K562 treated with DMSO at 1 percent for 48 hours (cell line): ENCODE results near the gene CA9. TPM values are rescaled to one million over a fixed set of nuclear protein-coding genes. Genes with fewer than 3 reads are reported as not detected.

Experiments used
- total RNA-seq: library from RNA; unstranded; fragments of 300-600 nt; gene quantifications from 2 replicates; pipeline ENCODE4 v1.2.3, GENCODE V29; 2022; ENCODE audit warnings: low replicate concordance; ENCODE audit errors: extremely low read depth

The CA9 gene
- not detected in 2 replicates for total RNA-seq

GRCh38 chr9:35673132-35674024 is at the start of gene CA9:
TSS of gene CA9 (plus strand) at chr9:35673928. CDS start at chr9:35673960, 32 bp downstream.

GRCh38 chr9:35650341-35651158 is 23.2 kb upstream of the CA9 start, which contains the start of gene SIT1:
TSS of gene SIT1 (minus strand) at chr9:35650931. CDS start at chr9:35650853, 78 bp downstream.

DNA sequence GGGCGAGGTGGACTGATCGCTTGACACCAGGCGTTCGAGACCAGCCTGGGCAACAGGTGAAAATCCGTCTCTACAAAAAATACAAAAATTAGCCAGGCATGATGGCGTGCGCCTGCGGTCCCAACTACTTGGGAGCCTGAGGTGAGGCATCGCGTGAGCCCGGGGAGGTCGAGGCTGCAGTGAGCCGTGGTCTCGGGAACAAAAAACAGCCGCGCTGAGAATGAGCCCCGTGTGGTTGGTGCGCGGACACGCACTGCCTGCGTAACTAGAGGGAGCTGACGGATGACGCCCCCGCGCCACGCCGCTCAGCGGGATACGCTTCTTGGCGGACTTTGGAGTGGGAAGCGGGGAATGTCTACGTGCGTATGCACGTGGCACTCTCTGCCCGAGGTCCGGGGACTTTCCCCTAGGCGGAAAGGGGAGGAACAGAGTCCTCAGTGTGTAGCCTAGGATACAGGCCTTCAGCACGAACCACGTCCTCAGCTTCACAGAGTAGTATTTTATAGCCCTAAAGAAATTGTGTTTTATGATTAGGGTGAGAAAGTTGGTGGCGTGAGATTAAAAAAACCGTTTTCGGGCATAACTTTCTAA is 16.1 kb upstream of the CA9 start, which contains the start of gene RMRP:
RMRP (minus strand) TSS at position 474 of the 591 bp plus-strand sequence.

DNA sequence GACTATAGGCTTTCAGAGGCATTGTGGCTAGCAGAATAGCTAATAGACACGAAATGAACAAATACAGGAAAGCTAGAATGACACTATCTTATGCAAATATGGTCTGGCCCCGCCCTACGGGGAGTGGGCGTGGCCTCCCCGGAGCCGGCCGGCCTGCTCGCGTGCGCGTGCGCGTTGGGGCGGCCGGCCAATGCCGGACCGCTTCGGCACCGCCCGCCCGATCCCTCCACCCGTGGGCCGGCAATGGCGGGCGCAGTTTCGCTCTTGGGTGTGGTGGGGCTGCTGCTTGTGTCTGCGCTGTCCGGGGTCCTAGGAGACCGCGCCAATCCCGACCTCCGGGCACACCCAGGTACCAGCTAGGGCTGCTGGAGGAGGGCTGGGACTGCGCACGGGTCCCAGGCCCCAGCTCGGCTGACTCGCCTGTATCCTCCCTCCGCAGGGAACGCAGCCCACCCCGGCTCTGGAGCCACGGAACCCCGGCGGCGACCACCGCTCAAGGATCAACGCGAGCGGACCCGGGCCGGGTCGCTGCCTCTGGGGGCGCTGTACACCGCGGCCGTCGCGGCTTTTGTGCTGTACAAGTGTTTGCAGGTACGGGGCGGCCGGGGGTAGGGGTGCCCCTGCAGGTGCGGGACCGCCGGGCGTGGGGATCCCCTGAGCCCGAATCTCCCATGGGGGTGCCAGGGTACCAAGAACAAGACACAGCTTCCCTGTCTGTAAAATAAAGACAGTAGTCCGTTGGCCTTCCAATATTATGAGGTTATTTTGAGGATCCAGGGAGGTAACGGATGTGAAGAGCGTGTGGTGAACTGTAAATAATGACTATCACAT is 15.4 kb upstream of the CA9 start, which contains the start of gene CCDC107:
CCDC107 (plus strand) TSS at position 156 of the 831 bp plus-strand sequence; CDS start at position 244, 88 bp downstream.

GRCh38 chr9:35664531-35665470 is 8.9 kb upstream of the CA9 start, which contains the start of gene ARHGEF39:
TSS of gene ARHGEF39 (minus strand) at chr9:35665195. CDS start at chr9:35665169, 26 bp downstream.

GRCh38 chr9:35689542-35690293 is 16.0 kb downstream of the CA9 start, which contains the start of gene TPM2:
TSS of gene TPM2 (minus strand) at chr9:35689925. CDS start at chr9:35689817, 108 bp downstream.

Other genes with a start within 250 kb of the CA9 start
- not detected in 2 replicates for gene RUSC2, start 183.8 kb upstream of the CA9 start, total RNA-seq
- gene TESK1, start 68.7 kb upstream of the CA9 start, total RNA-seq = not detected in 2 replicates
- not detected in 2 replicates for gene CD72, start 55.5 kb upstream of the CA9 start, total RNA-seq
- not detected in 2 replicates for gene SIT1, start 23.0 kb upstream of the CA9 start, total RNA-seq
- not detected in 2 replicates for gene RMRP, start 15.9 kb upstream of the CA9 start, total RNA-seq
- gene CCDC107, start 15.6 kb upstream of the CA9 start, total RNA-seq = not detected in 2 replicates
- not detected in 2 replicates for gene ARHGEF39, start 8.7 kb upstream of the CA9 start, total RNA-seq
- not detected in 2 replicates for gene TPM2, start 16.0 kb downstream of the CA9 start, total RNA-seq
- gene TLN1, start 58.3 kb downstream of the CA9 start, total RNA-seq = 65.0 and 713 TPM in 2 replicates
- not detected in 2 replicates for gene CREB3, start 58.7 kb downstream of the CA9 start, total RNA-seq
- gene GBA2, start 75.3 kb downstream of the CA9 start, total RNA-seq = not detected in 2 replicates
- not detected in 2 replicates for gene RGP1, start 75.4 kb downstream of the CA9 start, total RNA-seq
- not detected in 2 replicates for gene MSMP, start 80.3 kb downstream of the CA9 start, total RNA-seq
- gene NPR2, start 117.7 kb downstream of the CA9 start, total RNA-seq = not detected in 2 replicates
- gene SPAG8, start 138.3 kb downstream of the CA9 start, total RNA-seq = not detected in 2 replicates
- gene HINT2, start 141.1 kb downstream of the CA9 start, total RNA-seq = not detected in 2 replicates
- not detected in 2 replicates for gene FAM221B, start 154.8 kb downstream of the CA9 start, total RNA-seq
- not detected in 2 replicates for gene TMEM8B, start 155.3 kb downstream of the CA9 start, total RNA-seq
- not detected in 2 replicates for gene OR13J1, start 196.5 kb downstream of the CA9 start, total RNA-seq
- not detected in 2 replicates for gene HRCT1, start 232.3 kb downstream of the CA9 start, total RNA-seq
- not detected in 2 replicates for gene SPAAR, start 235.6 kb downstream of the CA9 start, total RNA-seq